GM23248 (cell line): ENCODE measurements around the gene RPS17. TPM values are rescaled to one million over a fixed set of nuclear protein-coding genes. Genes with fewer than 3 reads are reported as not detected.

ENCODE experiments used
- DNase-seq: peaks from one replicate; pipeline ENCODE4 v3.0.0-alpha.2; 2015
- H2AFZ ChIP-seq: fragments of 200-600 bp; sonication (generic); 2 replicates; pipeline ENCODE4 v1.6.1; 2016; ENCODE audit warnings: antibody characterized with exemption
- H3F3A ChIP-seq: fragments of 200-600 bp; sonication (generic); 2 replicates; pipeline ENCODE4 v1.6.1; 2016; ENCODE audit warnings: mild to moderate bottlenecking, antibody characterized with exemption, mixed run types; ENCODE audit not compliant: insufficient read depth
- H3K27ac ChIP-seq: fragments of 200-600 bp; sonication (generic); 2 replicates; pipeline ENCODE4 v1.5.1; 2016; ENCODE audit warnings: mild to moderate bottlenecking
- H3K27me3 ChIP-seq: fragments of 200-600 bp; sonication (generic); replicated peaks from 2 replicates; pipeline ENCODE4 v1.6.1; 2016; ENCODE audit warnings: mild to moderate bottlenecking; ENCODE audit not compliant: insufficient read depth
- H3K36me3 ChIP-seq: fragments of 200-600 bp; sonication (generic); 2 replicates; pipeline ENCODE4 v1.6.1; 2016; ENCODE audit warnings: low read depth, mild to moderate bottlenecking
- H3K4me1 ChIP-seq: fragments of 200-600 bp; sonication (generic); 2 replicates; pipeline ENCODE4 v1.6.1; 2016; ENCODE audit warnings: mild to moderate bottlenecking; ENCODE audit not compliant: insufficient read depth
- H3K4me2 ChIP-seq: fragments of 200-600 bp; sonication (generic); one replicate; pipeline ENCODE4 v1.6.1; 2016; ENCODE audit warnings: mild to moderate bottlenecking; ENCODE audit not compliant: unreplicated experiment
- H3K4me3 ChIP-seq: fragments of 200-600 bp; sonication (generic); 2 replicates; pipeline ENCODE4 v1.5.1; 2016; ENCODE audit warnings: mild to moderate bottlenecking
- H3K79me2 ChIP-seq: fragments of 200-600 bp; sonication (generic); 2 replicates; pipeline ENCODE4 v1.6.1; 2016; ENCODE audit warnings: mild to moderate bottlenecking; ENCODE audit not compliant: insufficient read depth
- H3K9ac ChIP-seq: fragments of 200-600 bp; sonication (generic); 2 replicates; pipeline ENCODE4 v1.6.1; 2016; ENCODE audit warnings: mild to moderate bottlenecking
- H3K9me2 ChIP-seq: fragments of 200-600 bp; sonication (generic); 2 replicates; pipeline ENCODE4 v1.6.1; 2016; ENCODE audit warnings: mixed run types, mild to moderate bottlenecking, moderate library complexity; ENCODE audit not compliant: insufficient read depth
- H3K9me3 ChIP-seq: fragments of 200-600 bp; sonication (generic); one replicate; pipeline ENCODE4 v1.6.1; 2017; ENCODE audit warnings: low read depth
- H4K20me1 ChIP-seq: fragments of 200-600 bp; sonication (generic); 2 replicates; pipeline ENCODE4 v1.6.0; 2016; ENCODE audit not compliant: insufficient read depth
- EZH2 ChIP-seq: fragments of 200-600 bp; sonication (generic); IDR thresholded peaks from 2 replicates; pipeline ENCODE4 v1.6.1; 2018; ENCODE audit warnings: antibody characterized with exemption, mild to moderate bottlenecking; ENCODE audit not compliant: insufficient read depth, poor library complexity, severe bottlenecking
- EZH2phosphoT487 ChIP-seq: fragments of 200-600 bp; sonication (generic); IDR thresholded peaks from 2 replicates; pipeline ENCODE4 v1.6.1; 2018; ENCODE audit warnings: antibody characterized with exemption, moderate library complexity, mild to moderate bottlenecking, low read depth; ENCODE audit not compliant: insufficient read depth
- WGBS, 2 experiments: methylation state at CpG; one replicate each; pipeline ENCODE4 v1.1.6; 2015 to 2017; ENCODE audit warnings: low lambda C conversion rate in 2 of 2, low coverage in 1 of 2; ENCODE audit errors: missing lambda C conversion rate in 2 of 2; 5-methylcytosine and 5-hydroxymethylcytosine counted together
- in situ Hi-C: fragments of 300-500 bp; cut with MboI; formaldehyde crosslinking; loops from 2 replicates; pipeline ENCODE4 v1.15.0; 2020
- polyA plus RNA-seq: library from polyadenylated mRNA; unstranded; fragments of >200 nt; fragmentation: Nextera tagmentation; extraction: Ambion mirVana; gene quantifications from 2 replicates; pipeline ENCODE4 v1.2.1, GENCODE V29; 2016
- total RNA-seq: library from RNA; depleted of rRNA; stranded (reverse); fragments of >200 nt; shearing (Covaris generic); gene quantifications from 2 replicates; pipeline ENCODE4 v1.2.3, GENCODE V29; 2014

The RPS17 gene
- total and polyA plus RNA-seq, 2 experiments from 2014 or later: 553 to 1,721 TPM

DNA sequence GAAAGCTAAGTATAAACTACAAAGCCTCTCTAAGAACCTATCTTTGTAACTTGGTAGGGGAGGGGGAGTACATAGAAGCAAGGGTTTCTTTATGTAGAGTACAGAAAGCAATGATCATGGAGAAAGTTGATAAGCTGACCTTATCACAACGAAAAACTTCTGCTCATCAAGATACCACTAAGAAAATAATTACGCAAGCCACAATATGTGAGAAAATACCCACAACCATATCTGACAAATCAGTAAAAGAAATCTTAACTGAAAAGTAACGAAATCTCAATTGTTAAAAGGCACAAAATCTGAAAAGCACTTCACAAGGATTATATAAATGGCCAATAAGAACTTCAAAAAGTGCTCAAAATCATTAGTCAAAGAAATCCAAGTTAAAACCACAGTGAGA lies 35.1 kb upstream of the RPS17 start:
- no peaks in the 10 kb centered on the region for H3K36me3 ChIP-seq
- no peaks in the 10 kb centered on the region for H3K9me3 ChIP-seq
- H4K20me1 ChIP-seq: no peaks in the 10 kb centered on the region
- H3K9me2 ChIP-seq: no peaks in the 10 kb centered on the region
- in situ Hi-C loops: no loop called here
- 78 to 85% methylated on average over 3 of the region's 3 CpGs for WGBS, 2 experiments
- no peaks in the 10 kb centered on the region for H3K27me3 ChIP-seq
- H3K27ac ChIP-seq: no peak overlapping the region
- H2AFZ ChIP-seq: no peak overlapping the region
- H3K9ac ChIP-seq: no peak overlapping the region
- H3K4me1 ChIP-seq: peaks cover 13% of the 10 kb centered on the region
- no peak overlapping the region for H3K4me2 ChIP-seq
- peaks cover 10% of the 10 kb centered on the region for H3F3A ChIP-seq
- TF ChIP-seq EZH2 (no peak), EZH2phosphoT487 (no peak)
- H3K4me3 ChIP-seq: no peak overlapping the region
- H3K79me2 ChIP-seq: no peaks in the 10 kb centered on the region
- no peak for DNase-seq

DNA sequence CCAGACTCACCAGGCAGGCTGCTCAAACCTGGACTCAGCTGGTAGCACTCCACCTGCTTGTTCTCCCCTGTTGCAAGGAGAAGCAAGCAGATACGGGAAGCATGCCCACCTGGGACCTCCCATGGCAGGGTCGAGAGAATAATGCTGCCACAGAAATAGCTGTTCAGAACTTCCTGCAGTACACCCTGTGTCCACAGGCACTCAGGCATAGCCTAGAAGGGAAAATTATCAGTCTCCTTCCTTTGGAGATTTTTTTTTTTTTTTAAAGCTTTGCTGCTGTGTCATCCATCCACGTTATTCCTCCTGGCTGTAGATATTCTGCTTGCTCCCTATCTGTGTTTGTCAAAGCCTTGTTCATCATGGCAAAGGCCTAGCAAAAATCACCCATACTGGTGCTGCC lies 32.7 kb upstream of the RPS17 start:
- Histone ChIP-seq H3K9me2 (no peaks in the 10 kb centered on the region), H3K9ac (no peak overlapping the region), H3K79me2 (no peaks in the 10 kb centered on the region), H3K9me3 (no peaks in the 10 kb centered on the region), H3K4me2 (no peak overlapping the region), H3K36me3 (no peaks in the 10 kb centered on the region), H3K27me3 (no peaks in the 10 kb centered on the region), H3K27ac (no peak overlapping the region), H3K4me1 (peaks cover 14% of the 10 kb centered on the region), H2AFZ (peak overlapping the region; percentile 86; the same call in 1 of the 2 replicates), H3K4me3 (no peak overlapping the region), H4K20me1 (no peaks in the 10 kb centered on the region), H3F3A (peaks cover 10% of the 10 kb centered on the region)
- DNase-seq: peak; percentile 27
- 50 to 52% methylated on average over 3 of the region's 3 CpGs for whole genome bisulfite sequencing, 2 experiments
- in situ Hi-C loops: no loop called here
- TF ChIP-seq EZH2phosphoT487: no peak
- TF ChIP-seq EZH2: no peak

DNA sequence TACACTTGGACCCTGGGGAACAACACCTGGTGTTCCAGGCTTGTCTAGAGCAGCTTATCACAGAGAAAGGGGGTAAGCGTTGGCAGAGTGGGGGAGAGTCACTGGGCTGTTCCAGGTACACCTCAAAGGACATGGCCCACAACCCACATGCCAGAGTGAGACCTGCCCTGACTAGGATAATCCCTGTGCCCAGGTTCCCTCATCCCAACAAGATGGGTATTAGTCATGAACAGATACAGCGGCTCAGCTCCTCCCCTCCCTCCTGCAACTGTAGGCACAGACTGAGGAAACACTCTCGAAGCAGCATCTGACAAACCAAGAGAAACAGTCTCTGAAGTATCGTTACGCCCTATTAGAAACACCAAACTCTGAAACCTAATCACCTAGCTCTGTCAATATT lies 32.1 kb upstream of the RPS17 start:
- Histone ChIP-seq H4K20me1 (no peaks in the 10 kb centered on the region), H3K79me2 (no peaks in the 10 kb centered on the region), H3K9me2 (no peaks in the 10 kb centered on the region), H3K4me3 (peak overlapping the region; percentile 71), H3K36me3 (no peaks in the 10 kb centered on the region), H2AFZ (peak overlapping the region; percentile 86), H3K27ac (peak overlapping the region; percentile 89), H3K27me3 (no peaks in the 10 kb centered on the region), H3F3A (peaks cover 10% of the 10 kb centered on the region), H3K9me3 (no peaks in the 10 kb centered on the region), H3K9ac (peak overlapping the region; percentile 82), H3K4me2 (peak overlapping the region; percentile 87), H3K4me1 (peaks cover 14% of the 10 kb centered on the region)
- TF ChIP-seq EZH2: no peak
- TF ChIP-seq EZH2phosphoT487: no peak
- peak; percentile 71 for DNase-seq
- WGBS, 2 experiments: 15 to 19% methylated on average over 5 of the region's 5 CpGs
- in situ Hi-C loops: no loop called here

DNA sequence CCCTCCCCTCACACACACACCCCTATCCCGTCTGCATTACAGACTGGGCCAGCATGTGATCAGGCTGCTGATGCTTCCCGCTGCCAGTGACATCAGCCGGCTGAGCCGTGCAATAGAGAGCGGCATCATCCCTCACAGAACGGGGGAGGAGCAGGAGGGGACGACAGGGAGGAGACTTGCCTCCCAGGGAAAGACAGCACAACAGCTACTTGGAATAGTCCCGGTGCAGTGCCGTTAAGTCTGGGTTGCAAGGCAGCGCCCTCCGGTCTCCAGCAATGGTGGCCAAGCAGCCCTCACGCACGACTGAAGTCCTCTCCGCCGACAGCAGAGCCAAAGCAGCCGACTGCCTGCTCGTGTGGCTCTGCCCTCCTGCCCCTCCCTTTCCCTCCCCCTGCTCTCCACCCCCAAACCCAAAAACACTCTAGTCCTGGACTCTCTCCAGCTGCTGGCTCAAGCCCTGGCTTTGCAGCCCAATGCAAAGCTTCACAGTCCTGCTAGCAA lies 31.5 kb upstream of the RPS17 start:
- Histone ChIP-seq H3K27ac (peak overlapping the region; percentile 89), H3K36me3 (no peaks in the 10 kb centered on the region), H3F3A (peaks cover 10% of the 10 kb centered on the region), H3K9me2 (no peaks in the 10 kb centered on the region), H2AFZ (peak overlapping the region; percentile 86), H3K79me2 (no peaks in the 10 kb centered on the region), H3K4me3 (peak overlapping the region; percentile 71), H3K9me3 (no peaks in the 10 kb centered on the region), H3K27me3 (no peaks in the 10 kb centered on the region), H4K20me1 (no peaks in the 10 kb centered on the region), H3K4me1 (peaks cover 19% of the 10 kb centered on the region), H3K4me2 (peak overlapping the region; percentile 87), H3K9ac (peak overlapping the region; percentile 82)
- in situ Hi-C loops: no loop called here
- peak; percentile 94 for DNase-seq
- WGBS, 2 experiments: 0 to 1% methylated on average over 8 to 17 of the region's 17 CpGs
- no peak for TF ChIP-seq EZH2phosphoT487
- no peak for TF ChIP-seq EZH2
